Spinal cord (tissue), 10 donors: Measurements from ENCODE around the gene TEKT2. TPM values are rescaled to one million over a fixed set of nuclear protein-coding genes. Genes with fewer than 3 reads are reported as not detected.
A peak's percentile ranks its signal among the peaks of the same experiment; 100 is the strongest.

ENCODE experiments used
- DNase-seq, 6 donors: peaks; one replicate each; pipeline versions ENCODE4 v3.0.0 to v3.0.0-alpha.2; 2013 to 2015; ENCODE audit warnings: low spot score in 6 of 6, low read depth in 4 of 6
- H3K27ac ChIP-seq: one replicate; pipeline ENCODE4 v1.5.1; 2013; ENCODE audit warnings: low read depth, low read length, control low read depth
- H3K27me3 ChIP-seq: one replicate; pipeline ENCODE4 v1.6.1; 2013; ENCODE audit warnings: low read length; ENCODE audit not compliant: control insufficient read depth, insufficient read depth
- H3K36me3 ChIP-seq: one replicate; pipeline ENCODE4 v1.6.1; 2013; ENCODE audit warnings: low read length; ENCODE audit not compliant: control insufficient read depth, insufficient read depth
- H3K4me1 ChIP-seq: one replicate; pipeline ENCODE4 v1.6.1; 2013; ENCODE audit warnings: low read length; ENCODE audit not compliant: control insufficient read depth, insufficient read depth
- H3K4me3 ChIP-seq: one replicate; pipeline ENCODE4 v1.5.1; 2013; ENCODE audit warnings: low read depth, low read length, control low read depth
- H3K9me3 ChIP-seq: one replicate; pipeline ENCODE4 v1.6.1; 2013; ENCODE audit warnings: low read length; ENCODE audit not compliant: control insufficient read depth, insufficient read depth
- WGBS: methylation state at CpG from one replicate; pipeline ENCODE4 v1.1.5; 2013; ENCODE audit warnings: missing lambda C conversion rate; ENCODE audit not compliant: insufficient coverage; 5-methylcytosine and 5-hydroxymethylcytosine counted together
- polyA plus RNA-seq, 2 donors: library from polyadenylated mRNA; unstranded; fragments of 120-200 nt; gene quantifications; one replicate each; pipeline ENCODE4 v1.2.1, GENCODE V29; 2013; ENCODE audit not compliant: insufficient read length in 2 of 2
- total RNA-seq, 2 donors: library from RNA; depleted of rRNA in 1 of 2; stranded (reverse); fragments of 120-200 nt in 1 of 2; fragments of >200 nt in 1 of 2; gene quantifications; one replicate each; pipeline versions ENCODE4 v1.2.3 to v1.2.4, GENCODE V29; 2013 to 2014
- donor health status: healthy.

TEKT2 gene
- total and polyA plus RNA-seq, 4 donors, result 2.2 to 17.5 (median 14.6) TPM

- Histone ChIP-seq H3K9me3 (no peaks in the 10 kb centered on the region), H3K36me3 (peaks cover 35% of the 10 kb centered on the region), H3K27me3 (no peaks in the 10 kb centered on the region), H3K27ac (no peak overlapping the region), H3K4me1 (peaks cover 59% of the 10 kb centered on the region), H3K4me3 (no peak overlapping the region)
- DNase-seq, result no peak
- WGBS, result 94% methylated on average over 25 of the region's 29 CpGs
Observed at GRCh38 chr1:36085686-36086526, 2.0 kb downstream of the TEKT2 start.

GRCh38 chr1:36086529-36087232, 2.8 kb downstream of the TEKT2 start:
- no peak overlapping the region for H3K4me3 ChIP-seq
- no peaks in the 10 kb centered on the region for H3K27me3 ChIP-seq
- peaks cover 67% of the 10 kb centered on the region for H3K4me1 ChIP-seq
- 83% methylated on average over 6 of the region's 12 CpGs for WGBS
- H3K27ac ChIP-seq, result no peak overlapping the region
- peaks cover 42% of the 10 kb centered on the region for H3K36me3 ChIP-seq
- no peaks in the 10 kb centered on the region for H3K9me3 ChIP-seq
- DNase-seq, result no peak

GRCh38 chr1:36087233-36088123, 3.6 kb downstream of the TEKT2 start:
- H3K4me3 ChIP-seq, result no peak overlapping the region
- H3K27ac ChIP-seq, result no peak overlapping the region
- H3K4me1 ChIP-seq, result peaks cover 75% of the 10 kb centered on the region

GRCh38 chr1:36088265-36088576, 4.3 kb downstream of the TEKT2 start:
- Histone ChIP-seq H3K4me3 (peak overlapping the region; percentile 49), H3K9me3 (no peaks in the 10 kb centered on the region), H3K27me3 (no peaks in the 10 kb centered on the region), H3K4me1 (peaks cover 81% of the 10 kb centered on the region), H3K27ac (peak overlapping the region; percentile 67), H3K36me3 (peaks cover 58% of the 10 kb centered on the region)
- 1% methylated on average over 6 of the region's 8 CpGs for WGBS
- DNase-seq, result no peak

More at GRCh38 chr1:36087233-36088123, 3.6 kb downstream of the TEKT2 start:
- DNase-seq, result no peak
- Histone ChIP-seq H3K27me3 (no peaks in the 10 kb centered on the region), H3K9me3 (no peaks in the 10 kb centered on the region), H3K36me3 (peaks cover 50% of the 10 kb centered on the region)
- WGBS, result 89% methylated on average over 29 of the region's 31 CpGs

GRCh38 chr1:36088577-36089392, 4.9 kb downstream of the TEKT2 start, which contains the start of gene ADPRS:
TSS of gene ADPRS (plus strand) at chr1:36088892. CDS start at chr1:36088905, 13 bp downstream.
- 0% methylated on average over 84 of the region's 84 CpGs for WGBS
- Histone ChIP-seq H3K4me1 (peaks cover 81% of the 10 kb centered on the region), H3K4me3 (peak within 1 kb of the TSS; percentile 86), H3K36me3 (peaks cover 63% of the 10 kb centered on the region), H3K27me3 (no peaks in the 10 kb centered on the region), H3K27ac (peak within 1 kb of the TSS; percentile 67), H3K9me3 (no peaks in the 10 kb centered on the region)
- DNase-seq, result peak; percentile 68 to 96 (median 80)

GRCh38 chr1:36089393-36090121, 5.7 kb downstream of the TEKT2 start:
- WGBS, result 8% methylated on average over 28 of the region's 32 CpGs
- Histone ChIP-seq H3K27me3 (no peaks in the 10 kb centered on the region), H3K9me3 (no peaks in the 10 kb centered on the region), H3K4me3 (peak overlapping the region; percentile 86), H3K27ac (peak overlapping the region; percentile 67), H3K4me1 (peaks cover 82% of the 10 kb centered on the region), H3K36me3 (peaks cover 71% of the 10 kb centered on the region)
- DNase-seq, result peak in 1 of 6 donors; percentile 52

- H3K4me3 ChIP-seq, result no peak overlapping the region
- no peak for DNase-seq
- H3K27me3 ChIP-seq, result no peaks in the 10 kb centered on the region
- 100% methylated on average over 2 of the region's 4 CpGs for WGBS
- H3K9me3 ChIP-seq, result no peaks in the 10 kb centered on the region
- peaks cover 77% of the 10 kb centered on the region for H3K4me1 ChIP-seq
- peaks cover 81% of the 10 kb centered on the region for H3K36me3 ChIP-seq
- H3K27ac ChIP-seq, result no peak overlapping the region
Observed at GRCh38 chr1:36091141-36091540, 7.2 kb downstream of the TEKT2 start.

- no peak overlapping the region for H3K27ac ChIP-seq
Observed at GRCh38 chr1:36091698-36092097, 7.8 kb downstream of the TEKT2 start.

More at GRCh38 chr1:36091698-36092097, 7.8 kb downstream of the TEKT2 start:
- Histone ChIP-seq H3K27me3 (no peaks in the 10 kb centered on the region), H3K9me3 (no peaks in the 10 kb centered on the region), H3K4me3 (no peak overlapping the region), H3K4me1 (peaks cover 78% of the 10 kb centered on the region), H3K36me3 (peaks cover 81% of the 10 kb centered on the region)
- WGBS, result 92% methylated on average over 12 of the region's 13 CpGs
- no peak for DNase-seq
